Suppressor macrophage (primary cell): ENCODE data around the gene IFNA16.
"Not testable (repeated sequence)": the region's sequence is repeated elsewhere in the genome, so short reads cannot be mapped to it uniquely, and the experiment has no call there.

Experiments used
- DNase-seq, 4 experiments: peaks; one replicate each; pipeline ENCODE4 v3.0.0-alpha.2; 2020 to 2022

The IFNA16 gene

GRCh38 chr9:21194867-21195776 lies 22.0 kb downstream of the IFNA16 start:
- peak; percentile 42 to 75 (median 64) for DNase-seq

GRCh38 chr9:21187487-21187886 lies 29.6 kb downstream of the IFNA16 start, which contains the start of gene IFNA4:
IFNA4 (minus strand) TSS chr9:21187587; CDS start chr9:21187531, 56 bp downstream.
- DNase-seq = not testable (repeated sequence)

- DNase-seq = peak; percentile 63 to 74 (median 70)
These were observed 34.0 kb downstream of the IFNA16 start for GRCh38 chr9:21182810-21183736.

- DNase-seq = no peak
These were observed 42.4 kb downstream of the IFNA16 start for GRCh38 chr9:21174671-21175070.

- no peak for DNase-seq
These were observed 45.0 kb downstream of the IFNA16 start for GRCh38 chr9:21172156-21172555.

GRCh38 chr9:21171351-21171750 lies 45.8 kb downstream of the IFNA16 start:
- DNase-seq = no peak

- not testable (repeated sequence) for DNase-seq
These were observed 50.6 kb downstream of the IFNA16 start, which contains the start of gene IFNA21 for GRCh38 chr9:21166560-21166959. IFNA21 (minus strand) TSS chr9:21166660; CDS start chr9:21166612, 48 bp downstream.
